HEK293 (cell line): ENCODE results near the gene RTP4.

Experiments
- EGR2 ChIP-seq: fragments of 450-650 bp; formaldehyde crosslinking; IDR thresholded peaks from 2 replicates; pipeline ENCODE4 v1.5.1; 2016; ENCODE audit warnings: low read depth, missing biosample characterization, missing genetic modification characterization
- GFI1B ChIP-seq: fragments of 450-650 bp; formaldehyde crosslinking; IDR thresholded peaks from 2 replicates; pipeline ENCODE4 v1.5.1; 2016; ENCODE audit warnings: missing biosample characterization, missing genetic modification characterization
- GLIS2 ChIP-seq: fragments of 450-650 bp; formaldehyde crosslinking; IDR thresholded peaks from 2 replicates; pipeline ENCODE4 v1.5.1; 2016; ENCODE audit warnings: missing biosample characterization, missing genetic modification characterization
- HIC1 ChIP-seq: fragments of 450-650 bp; formaldehyde crosslinking; IDR thresholded peaks from 2 replicates; pipeline ENCODE4 v1.5.1; 2016; ENCODE audit warnings: missing biosample characterization, missing genetic modification characterization
- MEIS1 ChIP-seq: sonication (generic); formaldehyde crosslinking; IDR thresholded peaks from 2 replicates; pipeline ENCODE4 v1.8.1; 2022; ENCODE audit warnings: missing genetic modification reagents, mild to moderate bottlenecking, borderline replicate concordance
- MZF1 ChIP-seq: fragments of 450-650 bp; formaldehyde crosslinking; IDR thresholded peaks from 2 replicates; pipeline ENCODE4 v1.5.1; 2017; ENCODE audit warnings: missing biosample characterization, missing genetic modification characterization, borderline replicate concordance
- PRDM10 ChIP-seq: fragments of 450-650 bp; formaldehyde crosslinking; IDR thresholded peaks from 2 replicates; pipeline ENCODE4 v1.5.1; 2016; ENCODE audit warnings: missing biosample characterization, missing genetic modification characterization
- PRDM6 ChIP-seq: fragments of 450-650 bp; formaldehyde crosslinking; IDR thresholded peaks from 2 replicates; pipeline ENCODE4 v1.5.1; 2017; ENCODE audit warnings: missing biosample characterization, missing genetic modification characterization
- SP7 ChIP-seq: fragments of 450-650 bp; formaldehyde crosslinking; IDR thresholded peaks from 2 replicates; pipeline ENCODE4 v1.5.1; 2016; ENCODE audit warnings: missing biosample characterization, missing genetic modification characterization
- ZEB2 ChIP-seq: fragments of 450-650 bp; formaldehyde crosslinking; IDR thresholded peaks from 2 replicates; pipeline ENCODE4 v1.5.1; 2016; ENCODE audit warnings: missing biosample characterization, missing genetic modification characterization
- ZFP3 ChIP-seq: fragments of 450-650 bp; formaldehyde crosslinking; IDR thresholded peaks from 2 replicates; pipeline ENCODE4 v1.5.1; 2016; ENCODE audit warnings: low read depth, missing biosample characterization, missing genetic modification characterization
- ZNF121 ChIP-seq: fragments of 450-650 bp; formaldehyde crosslinking; IDR thresholded peaks from 2 replicates; pipeline ENCODE4 v1.5.1; 2016; ENCODE audit warnings: missing biosample characterization, missing genetic modification characterization
- ZNF138 ChIP-seq: fragments of 450-650 bp; formaldehyde crosslinking; IDR thresholded peaks from 2 replicates; pipeline ENCODE4 v1.5.1; 2016; ENCODE audit warnings: missing biosample characterization, missing genetic modification characterization, borderline replicate concordance
- ZNF16 ChIP-seq: fragments of 450-650 bp; formaldehyde crosslinking; IDR thresholded peaks from 2 replicates; pipeline ENCODE4 v1.5.1; 2016; ENCODE audit warnings: low read depth, missing biosample characterization, missing genetic modification characterization
- ZNF18 ChIP-seq: fragments of 450-650 bp; formaldehyde crosslinking; IDR thresholded peaks from 2 replicates; pipeline ENCODE4 v1.5.1; 2016; ENCODE audit warnings: missing biosample characterization, missing genetic modification characterization
- ZNF221 ChIP-seq: fragments of 450-650 bp; formaldehyde crosslinking; IDR thresholded peaks from 2 replicates; pipeline ENCODE4 v1.5.1; 2017; ENCODE audit warnings: missing biosample characterization, missing genetic modification characterization, borderline replicate concordance
- ZNF26 ChIP-seq: fragments of 450-650 bp; formaldehyde crosslinking; IDR thresholded peaks from 2 replicates; pipeline ENCODE4 v1.5.1; 2016; ENCODE audit warnings: missing biosample characterization, missing genetic modification characterization
- ZNF350 ChIP-seq: fragments of 450-650 bp; formaldehyde crosslinking; IDR thresholded peaks from 2 replicates; pipeline ENCODE4 v1.5.0; 2017; ENCODE audit warnings: missing biosample characterization, mild to moderate bottlenecking, missing genetic modification characterization
- ZNF362 ChIP-seq: fragments of 450-650 bp; formaldehyde crosslinking; IDR thresholded peaks from 2 replicates; pipeline ENCODE4 v1.5.1; 2016; ENCODE audit warnings: missing biosample characterization, missing genetic modification characterization
- ZNF404 ChIP-seq: fragments of 450-650 bp; formaldehyde crosslinking; IDR thresholded peaks from 2 replicates; pipeline ENCODE4 v1.5.1; 2017; ENCODE audit warnings: missing biosample characterization, missing genetic modification characterization
- ZNF416 ChIP-seq: fragments of 450-650 bp; formaldehyde crosslinking; IDR thresholded peaks from 2 replicates; pipeline ENCODE4 v1.5.1; 2016; ENCODE audit warnings: missing biosample characterization, missing genetic modification characterization
- ZNF514 ChIP-seq: fragments of 450-650 bp; formaldehyde crosslinking; IDR thresholded peaks from 2 replicates; pipeline ENCODE4 v1.5.1; 2016; ENCODE audit warnings: missing biosample characterization, missing genetic modification characterization
- ZNF548 ChIP-seq: fragments of 450-650 bp; formaldehyde crosslinking; IDR thresholded peaks from 2 replicates; pipeline ENCODE4 v1.5.1; 2016; ENCODE audit warnings: missing biosample characterization, missing genetic modification characterization
- ZNF549 ChIP-seq: fragments of 450-650 bp; IDR thresholded peaks from 2 replicates; pipeline ENCODE4 v1.5.1; 2018; ENCODE audit warnings: missing biosample characterization, missing genetic modification characterization, mild to moderate bottlenecking, inconsistent platforms, moderate library complexity
- ZNF621 ChIP-seq: fragments of 450-650 bp; formaldehyde crosslinking; IDR thresholded peaks from 2 replicates; pipeline ENCODE4 v1.5.1; 2017; ENCODE audit warnings: missing biosample characterization, missing genetic modification characterization
- ZNF692 ChIP-seq: fragments of 450-650 bp; formaldehyde crosslinking; IDR thresholded peaks from 2 replicates; pipeline ENCODE4 v1.5.1; 2016; ENCODE audit warnings: missing biosample characterization, missing genetic modification characterization
- ZNF843 ChIP-seq: fragments of 450-650 bp; formaldehyde crosslinking; IDR thresholded peaks from 2 replicates; pipeline ENCODE4 v1.5.1; 2016; ENCODE audit warnings: missing biosample characterization, missing genetic modification characterization

The RTP4 gene

GRCh38 chr3:187403768-187404288, 35.6 kb downstream of the RTP4 start (continued):
- no peak for TF ChIP-seq PRDM10 (tag by site-specific recombination)
- no peak for TF ChIP-seq ZNF221 (tag by site-specific recombination)
- TF ChIP-seq PRDM6 (tag by site-specific recombination): 0 out of 2 replicates have a peak, but pooled peaks have one; percentile 29
- no peak for TF ChIP-seq ZNF514 (tag by site-specific recombination)
- TF ChIP-seq ZNF350 (tag by site-specific recombination): no peak
- TF ChIP-seq ZNF692 (tag by site-specific recombination): no peak
- no peak for TF ChIP-seq ZFP3 (tag by site-specific recombination)
- TF ChIP-seq ZNF362 (tag by site-specific recombination): no peak
- TF ChIP-seq ZNF621: no peak
- no peak for TF ChIP-seq MEIS1 (CRISPR knock-in tag)
- no peak for TF ChIP-seq ZNF843 (tag by site-specific recombination)
- no peak for TF ChIP-seq ZNF138 (tag by site-specific recombination)
- no peak for TF ChIP-seq MZF1 (tag by site-specific recombination)
- TF ChIP-seq HIC1 (tag by site-specific recombination): peak; percentile 75
- TF ChIP-seq ZNF549 (tag by site-specific recombination): no peak
- TF ChIP-seq SP7: no peak
- peak; percentile 46; the same call in 1 of the 2 replicates for TF ChIP-seq GFI1B (tag by site-specific recombination)
- no peak for TF ChIP-seq ZNF548
- no peak for TF ChIP-seq ZNF121 (tag by site-specific recombination)
- no peak for TF ChIP-seq ZNF26
- TF ChIP-seq GLIS2 (tag by site-specific recombination): no peak
- no peak for TF ChIP-seq ZNF416 (tag by site-specific recombination)
- no peak for TF ChIP-seq ZNF16 (tag by site-specific recombination)
- no peak for TF ChIP-seq ZNF18 (tag by site-specific recombination)
- no peak for TF ChIP-seq EGR2 (tag by site-specific recombination)
- TF ChIP-seq ZNF404 (tag by site-specific recombination): no peak
- peak; percentile 42; the same call in 1 of the 2 replicates for TF ChIP-seq ZEB2 (tag by site-specific recombination)
